ENCODE results near the gene NUDCD3.

The NUDCD3 gene

DNA sequence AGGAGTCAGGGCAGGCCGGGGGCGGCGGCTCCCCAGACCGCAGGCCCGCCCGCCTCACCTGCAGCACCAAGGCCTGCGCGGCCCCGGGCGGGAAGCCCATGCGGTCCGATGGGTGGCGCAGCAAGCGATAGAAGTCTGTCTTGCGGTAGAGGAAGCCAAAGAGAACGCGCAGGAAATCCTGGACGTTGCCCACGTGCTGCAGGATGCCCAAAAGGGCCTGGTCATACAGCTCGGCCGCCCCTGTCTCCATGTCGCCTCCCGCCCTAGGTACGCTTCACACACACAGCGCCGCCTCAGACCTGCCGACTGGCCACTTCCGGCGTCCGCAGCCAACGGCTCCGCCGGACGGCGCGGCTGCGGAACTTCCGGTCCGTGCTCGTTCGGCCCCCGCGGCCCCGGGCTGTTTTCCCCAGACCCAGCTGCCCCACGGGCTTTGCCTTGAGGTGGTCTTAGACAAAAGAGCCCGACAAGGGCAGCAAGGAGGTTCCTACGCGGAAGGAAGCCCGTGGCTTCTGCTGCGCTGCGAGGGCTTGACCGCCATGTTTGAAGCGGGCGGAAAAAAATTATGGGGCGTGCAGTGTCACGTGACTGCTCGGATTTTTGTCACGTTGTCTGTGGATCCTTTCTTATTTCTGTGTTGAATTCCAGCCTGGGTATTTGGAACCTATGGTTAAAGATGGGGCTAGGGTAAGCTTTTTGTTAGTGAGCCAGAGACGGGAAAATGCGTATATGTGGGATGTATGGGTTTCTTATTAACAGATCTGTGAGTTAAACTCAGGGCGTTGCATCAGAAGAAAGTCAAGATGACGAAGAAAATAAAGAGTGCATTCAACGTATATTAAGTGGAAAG is at the start of gene NUDCD3:
NUDCD3 (minus strand) TSS at position 308 of the 850 bp plus-strand sequence; CDS start at position 250, 58 bp downstream.
- DNase-seq (ENCODE audit: low read depth) = no peak

DNA sequence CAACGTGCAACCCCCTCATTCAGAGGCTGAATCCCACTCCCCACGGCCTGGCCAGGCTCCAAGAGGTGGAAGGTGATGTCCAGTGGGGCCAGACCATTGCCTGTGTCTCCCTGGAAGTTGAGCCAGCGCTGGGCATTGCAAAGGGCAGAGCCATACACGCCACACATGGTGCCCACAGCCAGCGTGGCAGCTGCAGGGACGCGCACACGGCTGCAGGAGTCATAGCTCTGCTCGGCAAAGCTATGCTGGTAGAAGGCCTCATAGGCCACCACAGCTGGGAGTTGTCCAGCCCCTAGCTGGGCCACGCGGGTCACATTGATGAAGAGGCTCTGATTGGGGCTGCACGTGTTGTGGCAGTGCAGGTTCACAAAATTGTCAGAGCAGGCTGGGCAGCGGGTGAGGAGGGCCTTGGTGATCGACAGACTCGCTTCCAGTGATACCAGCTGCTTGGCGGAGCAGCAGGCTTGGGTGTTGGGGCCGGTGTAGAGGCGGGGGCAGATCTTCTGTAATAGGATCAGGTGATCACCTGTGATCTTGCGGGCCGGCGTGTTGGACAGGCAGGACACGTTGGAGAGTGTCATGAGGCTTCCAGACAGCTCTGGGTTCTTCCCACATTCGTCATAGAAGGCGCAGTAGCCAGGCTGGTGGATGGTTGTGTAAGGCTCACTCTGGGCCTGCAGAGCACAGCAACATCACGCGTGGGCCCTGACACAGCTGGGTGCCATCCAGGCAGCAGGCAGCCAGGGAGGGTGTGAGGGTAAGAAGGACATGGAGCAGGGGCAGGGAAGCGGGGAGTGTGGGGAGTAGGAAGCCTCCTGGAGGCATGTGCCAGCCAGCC is 49.4 kb upstream of the NUDCD3 start:
- DNase-seq (ENCODE audit: low read depth) = no peak

DNA sequence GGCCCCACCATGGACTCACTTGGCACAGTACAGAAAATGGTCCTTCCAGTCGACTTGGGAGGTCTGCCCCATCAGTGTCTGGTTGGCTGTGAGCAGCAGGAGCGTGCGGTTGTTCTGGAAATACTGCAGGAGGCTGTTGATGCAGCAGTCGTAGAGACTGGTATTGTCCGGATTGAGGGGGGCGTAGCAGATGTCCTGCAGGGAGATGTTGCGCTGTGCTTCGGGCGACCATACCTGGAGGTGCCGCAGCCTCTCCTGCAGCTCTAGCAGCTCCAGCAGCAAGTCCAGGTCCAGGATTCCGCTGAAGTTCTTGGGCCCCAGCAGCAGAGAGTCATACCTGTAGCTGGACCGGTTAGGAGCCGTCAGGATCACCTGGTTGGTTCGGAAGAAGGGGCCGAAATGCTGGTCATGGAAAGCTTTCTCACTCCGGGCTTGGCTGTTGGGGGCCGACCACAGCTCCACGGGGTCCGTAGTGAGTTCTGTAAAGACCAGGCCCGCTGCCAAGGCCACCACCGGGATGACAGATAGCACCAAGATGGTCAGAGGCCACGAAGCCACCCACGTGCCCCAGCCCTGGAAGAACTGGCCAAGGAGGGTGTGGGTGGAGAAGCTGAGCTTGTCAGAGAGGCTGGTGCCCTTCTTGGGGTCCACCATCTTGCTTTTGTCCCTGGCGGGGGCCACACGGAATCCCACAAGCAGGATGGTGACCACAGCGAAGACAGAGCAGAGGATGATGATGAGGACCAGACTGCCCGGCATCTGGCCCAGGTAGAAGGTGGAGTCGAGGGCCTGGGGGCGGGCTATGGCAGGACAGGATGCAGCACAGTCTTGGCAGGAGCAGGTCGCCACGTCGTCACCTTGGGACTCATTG is 48.6 kb upstream of the NUDCD3 start:
- DNase-seq (ENCODE audit: low read depth) = no peak

DNA sequence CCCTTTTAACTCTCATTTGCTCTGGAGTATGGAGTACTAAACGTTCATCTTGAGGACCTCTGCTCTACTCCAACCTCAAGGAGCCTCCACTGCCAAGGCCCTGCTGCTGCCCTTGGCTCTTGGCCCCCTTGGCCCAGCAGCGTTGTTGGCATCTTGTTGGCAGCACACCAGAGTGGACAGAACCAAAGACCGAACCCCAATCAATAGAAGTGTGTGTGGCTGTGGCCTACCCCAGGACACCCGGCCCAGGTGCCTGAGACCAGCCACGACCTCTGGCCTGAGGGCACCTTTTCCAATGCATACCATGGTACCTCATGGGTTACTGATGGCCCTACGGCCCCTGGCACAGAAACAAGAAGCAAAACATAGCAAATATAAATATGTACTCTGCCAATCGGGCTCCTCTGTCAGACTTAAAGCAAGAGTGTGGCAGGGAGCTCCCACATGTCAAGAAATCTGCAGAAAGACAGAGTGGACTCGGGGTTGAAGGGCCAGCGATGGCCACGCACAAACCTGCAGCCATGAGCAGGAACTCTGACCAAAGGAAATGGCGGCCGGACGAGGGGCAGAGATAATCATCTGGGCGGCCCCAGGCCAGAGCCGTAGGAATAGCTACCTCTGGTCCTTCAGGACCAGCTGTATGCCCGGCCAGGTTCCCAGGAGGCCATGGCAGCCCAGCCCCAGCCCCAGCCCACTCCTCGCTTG is 47.8 kb upstream of the NUDCD3 start:
- no peak for DNase-seq (ENCODE audit: low read depth)

DNA sequence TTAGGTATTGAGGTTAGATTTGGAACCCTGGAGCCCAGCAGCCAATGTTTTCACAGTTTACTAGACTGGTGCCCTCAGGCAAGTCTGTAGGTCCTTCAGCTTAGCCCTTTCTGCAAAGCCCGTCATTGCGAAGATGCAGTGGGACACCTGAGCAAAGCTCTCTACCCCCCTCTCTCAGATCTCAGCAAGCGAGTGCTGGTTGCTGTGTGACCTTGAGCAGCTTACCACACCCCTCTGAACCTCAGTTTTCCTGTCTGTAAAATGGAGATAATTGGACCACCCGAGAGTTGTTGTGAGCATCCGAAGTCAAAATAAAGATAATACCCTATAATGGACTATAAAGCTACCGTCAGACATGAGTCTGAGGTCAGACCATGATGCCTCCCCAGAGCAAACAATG is 47.0 kb upstream of the NUDCD3 start:
- no peak for DNase-seq (ENCODE audit: low read depth)

DNA sequence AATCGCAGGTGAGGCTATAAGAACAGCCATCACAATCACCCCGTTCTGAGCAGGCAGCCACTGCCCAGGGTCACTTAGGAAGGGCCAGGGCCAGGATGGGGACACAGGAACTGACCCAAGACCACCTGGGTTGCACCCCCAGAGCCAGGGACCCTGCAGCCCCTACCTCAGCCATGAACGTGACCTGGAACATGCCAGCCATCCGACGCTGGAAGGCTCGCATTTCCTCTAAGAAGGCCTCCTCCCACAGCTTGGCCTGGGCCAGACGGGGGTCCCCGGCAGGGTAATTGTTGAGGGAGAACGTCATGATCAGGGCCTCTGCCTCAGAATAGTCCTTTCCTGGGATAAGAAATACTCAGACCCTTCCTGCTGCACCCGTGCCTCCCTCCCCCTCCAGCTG is 45.6 kb upstream of the NUDCD3 start:
- no peak for DNase-seq (ENCODE audit: low read depth)

DNA sequence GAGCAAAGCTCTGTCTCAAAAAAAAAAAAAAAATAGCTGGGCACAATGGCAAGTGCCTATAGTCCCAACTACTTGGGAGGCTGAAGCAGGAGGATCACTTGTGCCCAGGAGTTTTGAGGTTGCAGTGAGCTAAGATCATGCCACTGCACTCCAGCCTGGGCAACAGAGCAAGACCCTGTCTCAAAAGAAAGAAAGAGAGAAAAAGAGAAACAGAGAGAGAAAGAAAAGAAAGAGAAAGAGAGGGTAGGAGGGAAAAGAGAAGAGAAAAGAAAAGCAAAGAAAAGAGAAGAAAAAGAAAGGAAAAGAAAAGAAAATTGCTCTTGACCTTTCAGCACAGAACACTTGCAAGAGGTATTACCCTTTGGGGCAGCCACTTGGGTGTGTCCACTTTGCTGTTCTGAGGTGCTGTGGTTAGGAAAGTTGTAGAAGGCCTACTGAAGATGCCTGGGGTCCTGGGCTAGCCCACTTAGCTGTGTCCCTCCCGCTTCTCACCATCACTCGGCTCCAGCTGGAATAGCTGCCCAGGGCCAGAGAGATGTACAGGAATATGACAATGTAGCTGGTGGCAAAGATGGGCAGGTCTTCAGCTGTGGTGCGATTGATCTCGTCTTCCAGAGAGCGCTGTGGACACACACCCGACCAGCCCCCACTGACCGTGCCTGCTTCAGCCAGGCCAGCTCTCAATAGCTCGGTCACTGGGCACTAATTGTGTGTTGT is 45.0 kb upstream of the NUDCD3 start:
- no peak for DNase-seq (ENCODE audit: low read depth)

DNA sequence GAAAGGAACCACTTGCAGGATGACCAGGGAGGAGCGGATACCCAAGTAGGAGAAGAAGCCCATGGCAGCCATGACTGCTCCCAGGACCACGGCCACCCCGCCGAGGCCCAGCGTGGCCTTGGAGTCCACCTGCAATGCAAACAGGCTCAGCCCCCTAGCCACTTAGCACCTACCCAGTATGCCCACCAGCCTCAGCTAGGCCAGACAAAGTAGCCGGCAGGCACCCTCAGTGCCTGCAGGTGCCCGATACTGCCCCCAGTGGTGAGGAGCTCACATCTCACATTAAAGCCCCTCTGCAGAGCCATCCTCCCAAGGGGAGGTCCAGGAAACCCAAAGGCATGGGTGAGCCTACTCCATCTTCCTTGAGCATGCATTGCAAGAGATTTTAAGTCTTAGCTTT is 44.0 kb upstream of the NUDCD3 start:
- DNase-seq (ENCODE audit: low read depth) = no peak

DNA sequence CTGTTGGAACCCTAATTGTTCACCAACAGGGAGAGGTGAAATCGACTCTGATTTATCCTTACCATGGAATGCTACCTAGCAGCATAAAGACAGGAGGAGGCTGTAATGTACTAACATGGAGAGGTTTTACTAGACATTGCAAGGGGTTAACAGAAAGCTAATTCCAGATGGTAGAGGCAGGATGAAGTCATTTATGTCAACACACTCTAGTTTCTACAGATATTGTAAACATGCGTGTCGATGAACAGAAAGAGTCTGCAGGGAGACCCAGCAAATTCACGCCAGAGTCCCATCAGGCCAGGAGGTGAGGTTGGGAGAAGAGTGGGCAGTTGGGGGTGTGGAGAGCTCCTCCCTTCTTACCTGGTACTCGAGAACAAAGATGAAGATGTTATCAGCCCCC is 43.6 kb upstream of the NUDCD3 start:
- no peak for DNase-seq (ENCODE audit: low read depth)

DNA sequence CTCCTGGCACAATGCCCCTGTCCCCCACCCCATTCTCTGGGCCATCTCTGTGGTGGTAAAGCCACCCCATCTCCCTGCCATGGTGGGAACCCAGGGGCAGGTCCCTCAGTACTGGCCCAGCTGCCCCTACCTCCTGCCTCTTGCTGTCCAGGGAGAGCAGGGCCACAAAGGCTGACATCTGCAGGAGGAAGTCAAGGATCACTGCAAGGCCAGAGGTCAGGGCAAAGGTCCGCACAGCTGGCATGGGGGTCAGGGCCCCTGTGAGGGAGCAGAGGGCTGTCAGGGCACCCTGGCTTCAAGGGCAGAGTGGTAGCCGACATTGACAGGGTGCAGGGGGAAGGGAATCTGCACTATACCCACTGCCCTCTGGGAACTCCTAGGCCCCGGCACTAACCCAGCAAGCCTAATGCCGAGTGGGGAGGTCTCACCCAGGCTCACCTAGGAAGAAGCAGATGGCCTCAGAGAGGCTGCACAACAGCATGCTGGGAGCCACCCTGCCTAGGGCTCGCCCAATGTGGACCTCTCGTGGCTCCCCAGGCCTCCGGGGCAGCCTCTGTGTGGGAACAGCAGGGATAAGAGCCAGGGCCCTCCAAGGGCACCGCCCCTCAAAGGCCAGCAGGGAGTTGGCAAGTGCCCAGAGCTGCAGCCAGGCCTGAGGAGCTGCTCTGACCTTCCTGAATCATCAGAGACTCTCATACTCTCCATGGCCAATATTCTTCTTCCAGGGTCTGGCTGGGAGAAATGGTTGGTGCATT is 43.0 kb upstream of the NUDCD3 start:
- no peak for DNase-seq (ENCODE audit: low read depth)

DNA sequence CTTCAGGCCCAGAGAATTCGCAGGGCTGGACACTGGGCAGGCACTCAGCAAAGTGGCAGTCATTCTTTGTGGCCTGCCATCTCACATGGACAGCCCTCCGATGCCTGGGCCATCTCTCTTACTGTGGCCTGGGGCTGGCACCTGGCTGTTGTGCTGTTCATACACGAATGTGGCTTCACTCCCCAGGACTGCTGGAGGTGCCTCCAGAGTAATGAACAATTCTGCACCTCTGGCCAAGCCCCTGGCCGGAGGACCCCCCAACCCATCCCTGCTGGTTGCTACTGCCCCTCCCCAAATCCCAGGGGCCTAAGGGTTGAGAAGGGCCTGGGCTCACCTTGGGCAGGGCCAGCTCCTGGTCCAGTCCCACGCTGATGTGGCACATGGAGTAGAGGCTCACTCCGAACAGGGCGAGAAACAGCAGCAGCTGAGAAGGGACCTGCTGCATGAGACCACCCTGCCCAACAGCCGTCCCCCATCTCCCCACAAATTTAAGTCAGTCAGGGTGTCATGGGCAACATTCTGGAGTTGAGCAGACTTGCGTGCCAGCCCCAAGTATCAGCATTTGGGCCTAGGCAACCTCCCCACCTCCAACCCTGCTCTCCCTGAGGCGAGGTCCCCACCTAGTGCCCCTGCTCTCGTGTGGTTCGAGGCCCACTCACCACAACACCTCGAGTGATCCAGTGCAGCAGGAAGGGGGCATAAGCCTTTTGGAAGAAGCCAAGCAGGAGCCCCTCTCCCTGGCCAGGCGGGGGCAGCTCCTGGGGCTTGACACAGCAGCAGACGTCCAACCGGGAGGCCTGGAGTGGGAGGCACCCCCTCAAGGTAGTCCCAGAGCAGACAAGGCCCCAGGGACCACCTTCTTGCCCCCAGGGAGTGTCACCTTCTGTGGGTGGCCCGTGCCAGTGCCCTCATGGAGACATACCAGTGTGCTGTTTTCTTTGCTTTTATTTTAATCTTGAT is 41.2 kb upstream of the NUDCD3 start:
- DNase-seq (ENCODE audit: low read depth) = no peak

DNA sequence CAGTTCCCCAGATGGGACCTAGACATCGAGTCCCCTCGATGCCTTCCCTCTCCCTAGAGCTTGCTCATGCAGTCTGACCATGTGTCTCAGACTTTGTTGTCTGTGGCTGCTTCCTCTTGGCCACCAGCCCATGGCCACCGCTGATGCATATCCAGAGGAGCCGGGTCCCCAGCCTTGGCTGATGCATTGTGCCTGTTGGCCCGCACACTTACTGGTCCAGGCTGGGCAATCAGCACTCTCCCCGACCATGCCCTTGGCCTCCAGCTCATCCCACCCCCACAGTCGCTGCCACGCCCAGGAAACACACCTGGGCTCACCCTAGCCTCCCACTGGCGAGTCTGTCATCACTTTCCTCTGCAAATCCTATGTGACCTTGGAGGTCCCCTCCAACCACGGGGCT is 40.5 kb upstream of the NUDCD3 start:
- DNase-seq (ENCODE audit: low read depth) = no peak

DNA sequence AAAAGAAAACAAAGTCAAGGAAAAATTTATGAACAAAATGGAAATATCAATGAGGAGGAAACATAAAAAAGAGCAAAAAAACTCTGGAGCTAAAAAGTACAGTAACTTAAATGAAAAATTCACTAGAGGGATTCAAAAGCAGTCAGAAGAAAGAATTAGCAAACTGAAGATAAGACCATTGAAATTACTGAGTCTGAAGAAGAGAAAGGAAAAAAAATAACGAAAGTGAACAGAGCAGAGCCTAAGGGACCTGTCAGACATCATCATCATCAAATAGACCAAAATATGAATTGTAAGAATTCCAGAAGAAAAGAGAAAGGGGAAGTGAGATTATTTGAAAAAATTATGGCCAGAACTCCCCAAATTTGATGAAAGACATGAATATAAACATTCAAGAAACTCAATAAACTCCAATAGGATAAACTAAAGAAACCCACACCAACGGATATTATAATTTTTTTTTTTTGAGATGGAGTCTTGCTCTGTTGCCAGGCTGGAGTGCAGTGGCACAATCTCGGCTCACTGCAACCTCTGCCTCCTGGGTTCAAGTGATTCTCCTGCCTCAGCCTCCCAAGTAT is 34.4 kb upstream of the NUDCD3 start:
- no peak for DNase-seq (ENCODE audit: low read depth)

DNA sequence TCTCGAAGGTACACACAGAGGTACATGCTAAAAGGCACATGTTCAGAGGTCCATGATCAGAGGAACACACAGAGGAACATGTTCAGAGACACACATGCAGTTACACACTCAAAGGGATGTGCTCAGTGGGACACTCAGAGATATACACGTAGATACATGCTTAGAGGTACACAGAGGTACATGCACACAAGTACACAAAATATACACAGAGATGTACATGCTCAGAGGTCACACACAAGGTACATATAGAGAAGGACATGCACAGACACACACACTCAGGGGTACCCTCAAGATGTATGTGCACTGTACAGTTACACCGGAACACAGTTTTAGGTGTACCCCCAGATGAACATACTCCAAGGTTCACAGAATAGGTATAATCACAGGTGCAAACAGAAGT is 31.9 kb upstream of the NUDCD3 start:
- DNase-seq (ENCODE audit: low read depth) = no peak

DNA sequence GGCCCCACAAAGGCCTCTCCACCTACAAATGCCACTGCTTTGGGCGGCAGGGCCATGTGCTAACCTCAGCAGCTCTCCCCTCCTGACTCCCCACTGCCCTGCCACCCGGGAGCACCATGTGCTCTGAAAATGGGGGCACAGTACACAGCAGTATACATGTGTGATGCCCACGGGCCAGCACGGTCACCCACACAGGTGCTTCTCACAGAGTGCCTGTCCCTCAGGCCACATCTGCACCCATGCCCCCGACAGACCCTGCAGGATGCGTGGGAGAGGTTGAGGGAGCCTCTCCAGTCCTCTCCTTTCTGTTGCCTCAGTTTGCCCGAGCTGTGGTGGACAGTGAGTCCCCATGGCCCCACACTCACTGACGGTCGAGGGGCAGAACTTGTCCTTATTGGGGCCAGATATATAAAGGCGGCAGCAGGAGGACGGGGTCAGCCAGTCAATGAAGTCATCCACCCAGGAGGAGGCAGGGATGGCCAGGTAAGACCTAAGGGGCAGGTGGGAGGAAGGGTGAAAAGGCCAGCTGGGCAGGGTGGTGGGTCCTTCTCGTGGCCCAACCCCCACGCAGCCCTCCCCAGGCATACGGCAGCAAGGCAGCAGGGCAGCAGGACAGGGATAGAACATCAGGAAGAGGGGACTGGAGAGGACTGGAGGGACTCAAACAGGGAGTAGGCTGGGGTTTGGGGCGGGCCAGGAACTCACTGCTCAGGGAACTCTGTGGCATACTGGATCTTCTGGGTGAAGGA is 31.1 kb upstream of the NUDCD3 start:
- no peak for DNase-seq (ENCODE audit: low read depth)

DNA sequence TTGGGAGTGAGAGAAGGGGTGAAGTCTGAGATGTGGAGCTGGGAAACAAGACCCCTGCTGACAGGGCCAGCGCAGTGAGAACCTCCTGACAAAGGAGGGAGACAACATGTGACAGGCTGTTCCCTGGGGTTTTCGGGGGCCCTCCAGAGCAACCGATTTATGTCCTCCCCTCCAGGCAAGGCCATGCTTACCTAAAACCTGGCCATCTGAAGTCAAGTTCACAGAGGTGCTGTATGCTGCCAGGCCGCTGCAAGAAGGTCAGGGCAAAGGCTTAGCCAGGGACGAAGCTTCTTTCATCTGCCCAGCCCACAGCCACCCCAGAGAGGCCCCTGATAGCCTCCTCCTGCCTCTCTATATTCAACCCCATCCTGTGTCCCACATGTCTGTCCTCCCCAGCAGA is 30.1 kb upstream of the NUDCD3 start:
- DNase-seq (ENCODE audit: low read depth) = no peak

DNA sequence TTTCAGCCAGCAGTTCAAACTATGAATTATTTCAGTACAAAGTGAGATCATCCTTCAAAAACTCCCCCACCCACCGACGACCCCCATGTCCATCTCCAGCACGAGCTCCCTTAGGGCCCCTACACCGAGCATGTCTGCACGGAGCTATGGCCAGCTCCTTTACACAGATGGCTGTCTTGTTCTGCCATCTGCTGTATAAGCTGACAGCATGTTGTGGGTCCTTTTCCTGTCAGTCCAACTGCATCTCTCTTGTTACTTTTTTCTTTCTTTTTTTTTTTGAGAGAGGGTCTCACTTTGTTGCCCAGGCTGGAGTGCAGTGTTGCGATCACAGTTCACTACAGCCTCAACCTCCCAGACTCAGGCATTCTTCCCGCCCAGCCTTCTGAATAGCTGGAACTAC is 29.1 kb upstream of the NUDCD3 start:
- no peak for DNase-seq (ENCODE audit: low read depth)

DNA sequence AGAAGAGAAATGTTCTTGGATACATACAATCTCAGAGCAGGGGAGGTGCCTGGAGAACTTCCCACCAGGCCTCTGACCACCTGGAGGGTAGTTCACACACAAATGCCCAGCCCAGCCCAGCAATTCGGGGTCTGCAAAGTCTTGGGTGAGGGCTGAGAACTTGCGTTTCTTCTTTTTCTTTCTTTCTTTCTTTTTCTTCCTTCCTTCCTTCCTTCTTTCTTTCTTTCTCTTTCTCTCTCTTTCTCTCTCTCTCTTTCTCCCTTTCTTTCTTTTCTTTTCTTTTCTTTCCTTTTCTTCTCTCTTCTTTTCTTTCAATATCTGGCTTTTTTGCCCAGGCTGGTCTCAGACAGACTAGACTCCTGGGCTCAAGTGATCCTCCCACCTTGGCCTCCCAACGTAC is 28.3 kb upstream of the NUDCD3 start:
- DNase-seq (ENCODE audit: low read depth) = no peak
